H9 (cell line): ENCODE measurements around the gene SPCS2. TPM values are rescaled to one million over a fixed set of nuclear protein-coding genes. Genes with fewer than 3 reads are reported as not detected.

Experiments used
- DNase-seq: peaks from one replicate; pipeline ENCODE4 v3.0.0-alpha.2; 2017
- H2AFZ ChIP-seq: one replicate; pipeline ENCODE4 v1.6.1; 2013; ENCODE audit warnings: mild to moderate bottlenecking, low read length, control low read depth, moderate library complexity
- H2AK5ac ChIP-seq: 2 replicates; pipeline ENCODE4 v1.6.1; 2013; ENCODE audit warnings: low read length, control low read depth, mixed read lengths; ENCODE audit not compliant: insufficient read length
- H2BK120ac ChIP-seq: one replicate; pipeline ENCODE4 v1.6.1; 2013; ENCODE audit warnings: low read depth, mild to moderate bottlenecking, low read length, control low read depth, inconsistent platforms; ENCODE audit not compliant: poor library complexity, severe bottlenecking
- H2BK12ac ChIP-seq: 2 replicates; pipeline ENCODE4 v1.6.1; 2013; ENCODE audit warnings: low read length, control low read depth, mixed read lengths, low read depth; ENCODE audit not compliant: insufficient read length
- H2BK15ac ChIP-seq: 2 replicates; pipeline ENCODE4 v1.6.1; 2013; ENCODE audit warnings: low read depth, low read length, control low read depth
- H2BK20ac ChIP-seq: one replicate; pipeline ENCODE4 v1.6.1; 2013; ENCODE audit warnings: low read depth, mild to moderate bottlenecking, low read length, control low read depth, inconsistent platforms; ENCODE audit not compliant: poor library complexity, severe bottlenecking
- H2BK5ac ChIP-seq: 2 replicates; pipeline ENCODE4 v1.6.1; 2013; ENCODE audit warnings: low read length, control low read depth, mixed read lengths; ENCODE audit not compliant: insufficient read length
- H3K14ac ChIP-seq: 2 replicates; pipeline ENCODE4 v1.6.1; 2013; ENCODE audit warnings: low read length, control low read depth; ENCODE audit not compliant: insufficient read depth
- H3K18ac ChIP-seq: 2 replicates; pipeline ENCODE4 v1.6.1; 2013; ENCODE audit warnings: low read depth, mild to moderate bottlenecking, mixed read lengths, low read length, control low read depth; ENCODE audit not compliant: insufficient read length
- H3K23ac ChIP-seq: 2 replicates; pipeline ENCODE4 v1.6.1; 2013; ENCODE audit warnings: low read length, control low read depth, mixed read lengths, low read depth; ENCODE audit not compliant: insufficient read length
- H3K23me2 ChIP-seq: 2 replicates; pipeline ENCODE4 v1.6.1; 2013; ENCODE audit warnings: low read depth, mild to moderate bottlenecking, mixed read lengths, low read length, control low read depth; ENCODE audit not compliant: insufficient read length, poor library complexity, severe bottlenecking
- H3K27ac ChIP-seq: 2 replicates; pipeline ENCODE4 v1.5.1; 2013; ENCODE audit warnings: low read length, control low read depth, mixed read lengths, low read depth; ENCODE audit not compliant: insufficient read length
- H3K27me3 ChIP-seq: 2 replicates; pipeline ENCODE4 v1.6.1; 2013; ENCODE audit warnings: low read length, control low read depth, inconsistent platforms; ENCODE audit not compliant: insufficient read depth
- H3K4ac ChIP-seq: 2 replicates; pipeline ENCODE4 v1.6.1; 2013; ENCODE audit warnings: low read depth, mild to moderate bottlenecking, control low read depth, inconsistent platforms, low read length, moderate library complexity
- H3K4me1 ChIP-seq: 2 replicates; pipeline ENCODE4 v1.6.1; 2013; ENCODE audit warnings: low read length, control low read depth, inconsistent platforms; ENCODE audit not compliant: insufficient read depth
- H3K4me2 ChIP-seq: 2 replicates; pipeline ENCODE4 v1.6.1; 2013; ENCODE audit warnings: low read length, control low read depth, mixed read lengths; ENCODE audit not compliant: insufficient read length, insufficient read depth
- H3K56ac ChIP-seq: 2 replicates; pipeline ENCODE4 v1.6.1; 2013; ENCODE audit warnings: low read depth, mild to moderate bottlenecking, mixed read lengths, low read length, control low read depth; ENCODE audit not compliant: insufficient read length
- H3K79me1 ChIP-seq: 2 replicates; pipeline ENCODE4 v1.6.1; 2013; ENCODE audit warnings: low read depth, mild to moderate bottlenecking, moderate library complexity, low read length, control low read depth, inconsistent platforms; ENCODE audit not compliant: insufficient read depth, poor library complexity, severe bottlenecking
- H3K79me2 ChIP-seq: 2 replicates; pipeline ENCODE4 v1.6.1; 2013; ENCODE audit warnings: low read length, control low read depth, inconsistent platforms; ENCODE audit not compliant: insufficient read depth
- H3K9ac ChIP-seq: 2 replicates; pipeline ENCODE4 v1.6.1; 2013; ENCODE audit warnings: low read length, control low read depth, mixed read lengths; ENCODE audit not compliant: insufficient read length; ENCODE audit errors: extremely low read depth
- H3K9me3 ChIP-seq: one replicate; pipeline ENCODE4 v1.6.1; 2013; ENCODE audit warnings: low read depth, low read length, inconsistent platforms; ENCODE audit not compliant: control insufficient read depth
- H3T11ph ChIP-seq: one replicate; pipeline ENCODE4 v1.6.1; 2013; ENCODE audit warnings: mild to moderate bottlenecking, low read length, control low read depth, inconsistent platforms
- H4K20me1 ChIP-seq: one replicate; pipeline ENCODE4 v1.6.1; 2013; ENCODE audit not compliant: control insufficient read depth, insufficient read length, insufficient read depth
- H4K5ac ChIP-seq: 2 replicates; pipeline ENCODE4 v1.6.1; 2013; ENCODE audit warnings: low read depth, mild to moderate bottlenecking, mixed read lengths, low read length, control low read depth; ENCODE audit not compliant: insufficient read length
- H4K8ac ChIP-seq: replicated peaks from 2 replicates; pipeline ENCODE4 v1.6.1; 2013; ENCODE audit warnings: low read length, control low read depth, mixed read lengths, low read depth; ENCODE audit not compliant: insufficient read length
- H4K91ac ChIP-seq: 2 replicates; pipeline ENCODE4 v1.6.1; 2013; ENCODE audit warnings: low read depth, mild to moderate bottlenecking, moderate library complexity, mixed read lengths, low read length, control low read depth; ENCODE audit not compliant: insufficient read length
- H3K27ac Mint-ChIP-seq, 3 experiments: 2 replicates in 2 of 3; 3 replicates in 1 of 3; pipeline ENCODE4 v1.8.0; 2020 to 2021; ENCODE audit warnings: mixed read lengths in 3 of 3, mild to moderate bottlenecking in 1 of 3, moderate library complexity in 1 of 3
- H3K27me3 Mint-ChIP-seq: 2 replicates; pipeline ENCODE4 v1.8.0; 2021; ENCODE audit warnings: low read depth, mild to moderate bottlenecking, moderate library complexity, mixed read lengths
- H3K36me3 Mint-ChIP-seq, 3 experiments: 2 replicates in 2 of 3; 3 replicates in 1 of 3; pipeline ENCODE4 v1.8.0; 2020 to 2021; ENCODE audit warnings: low read depth in 3 of 3, mixed read lengths in 3 of 3; ENCODE audit not compliant: insufficient read depth in 1 of 3
- H3K4me1 Mint-ChIP-seq, 2 experiments: 2 replicates each; pipeline ENCODE4 v1.8.0; 2020; ENCODE audit warnings: mixed read lengths in 2 of 2
- H3K4me3 Mint-ChIP-seq, 2 experiments: 2 replicates in 1 of 2; 3 replicates in 1 of 2; pipeline ENCODE4 v1.8.0; 2020 to 2021; ENCODE audit warnings: mild to moderate bottlenecking in 2 of 2, mixed read lengths in 2 of 2, moderate library complexity in 1 of 2
- H3K9me3 Mint-ChIP-seq, 2 experiments: 2 replicates in 1 of 2; 3 replicates in 1 of 2; pipeline ENCODE4 v1.8.0; 2020; ENCODE audit warnings: mild to moderate bottlenecking in 2 of 2, mixed read lengths in 2 of 2, moderate library complexity in 1 of 2
- WGBS: extraction: QIAGEN DNeasy Blood & Tissue Kit; methylation state at CpG from one replicate; pipeline ENCODE4 v1.1.7; 2013; ENCODE audit warnings: missing lambda C conversion rate, low lambda C conversion rate, mixed read lengths; ENCODE audit not compliant: insufficient read length; ENCODE audit errors: extremely low coverage; 5-methylcytosine and 5-hydroxymethylcytosine counted together
- total RNA-seq: library from RNA; stranded (reverse); gene quantifications from 2 replicates; pipeline ENCODE4 v1.2.1, GENCODE V29; 2021
- TF ChIP-seq, protein P1 (sequence below): fragments of 200-600 bp; sonication (generic); conservative IDR thresholded peaks from 3 replicates; pipeline ENCODE4 v1.8.0; 2021; ENCODE audit warnings: antibody characterized with exemption, mild to moderate bottlenecking

Gene SPCS2
- total RNA-seq, 1 experiment from 2014 or later: 144 TPM

DNA sequence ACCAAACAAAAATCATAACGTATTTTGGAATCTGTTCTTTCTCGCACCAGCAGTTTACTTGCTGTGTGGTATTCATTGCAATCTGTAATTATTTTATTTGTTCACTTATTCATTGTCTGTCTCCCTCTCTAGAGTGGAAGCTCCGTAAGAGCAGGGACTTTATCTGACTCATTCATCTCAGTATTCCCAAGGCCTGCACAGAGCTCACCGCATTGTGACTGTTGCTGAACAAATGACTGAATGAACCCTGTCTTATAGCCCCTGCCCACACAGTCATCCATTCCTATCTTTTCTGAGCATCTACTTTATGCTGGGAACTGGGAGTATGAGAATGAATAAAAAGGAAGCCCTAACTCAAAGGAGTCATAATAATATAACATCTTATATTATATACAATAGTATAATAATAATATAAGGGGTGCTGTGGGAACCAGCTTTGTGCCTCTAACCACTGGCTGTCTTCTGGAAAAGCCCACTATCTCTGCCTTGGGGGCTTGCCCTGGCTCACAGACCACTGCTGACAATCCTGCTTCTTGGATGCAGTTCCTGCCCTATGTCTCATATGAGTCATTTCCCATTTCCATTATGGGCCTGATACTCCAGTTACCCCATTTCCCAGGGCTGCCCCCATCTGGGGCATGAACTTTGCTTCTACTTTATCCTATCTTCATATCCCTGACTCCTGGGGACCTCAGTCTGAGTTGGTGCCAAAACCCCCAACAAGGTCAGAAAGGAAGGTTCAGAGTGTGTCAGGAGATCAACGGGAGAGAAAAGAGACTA, 11.2 kb upstream of the SPCS2 start:
- Histone ChIP-seq H3K23ac (no peak overlapping the region), H4K20me1 (no peaks in the 10 kb centered on the region), H4K5ac (no peak overlapping the region), H2AFZ (no peak overlapping the region), H3K27ac (no peak overlapping the region), H3K14ac (no peak overlapping the region), H4K91ac (no peak overlapping the region), H3K4me2 (no peak overlapping the region), H3K79me1 (no peaks in the 10 kb centered on the region), H3K23me2 (no peaks in the 10 kb centered on the region), H3K4me1 (no peaks in the 10 kb centered on the region), H2BK20ac (no peak overlapping the region), H3K56ac (no peak overlapping the region), H2BK120ac (no peak overlapping the region), H2BK12ac (no peak overlapping the region), H4K8ac (no peak overlapping the region), H3K79me2 (no peaks in the 10 kb centered on the region), H2BK15ac (no peak overlapping the region), H3K9me3 (no peaks in the 10 kb centered on the region), H3K9ac (no peak overlapping the region), H3K27me3 (no peaks in the 10 kb centered on the region), H3T11ph (no peak overlapping the region), H2AK5ac (no peak overlapping the region), H3K4ac (no peak overlapping the region), H3K18ac (no peak overlapping the region), H2BK5ac (no peak overlapping the region)
- no peak for DNase-seq
- no CpG with 5 or more reads among the region's 5 CpGs for WGBS
- Mint-ChIP-seq H3K36me3 (peaks cover 0 to 26% (median 0%) of the 10 kb centered on the region in 3 experiments; a peak in 5 of 7 replicates), H3K4me1 (no peaks in the 10 kb centered on the region), H3K4me3 (no peak overlapping the region), H3K27me3 (no peaks in the 10 kb centered on the region), H3K9me3 (no peaks in the 10 kb centered on the region), H3K27ac (no peak overlapping the region)
- TF ChIP-seq, protein P1, sequence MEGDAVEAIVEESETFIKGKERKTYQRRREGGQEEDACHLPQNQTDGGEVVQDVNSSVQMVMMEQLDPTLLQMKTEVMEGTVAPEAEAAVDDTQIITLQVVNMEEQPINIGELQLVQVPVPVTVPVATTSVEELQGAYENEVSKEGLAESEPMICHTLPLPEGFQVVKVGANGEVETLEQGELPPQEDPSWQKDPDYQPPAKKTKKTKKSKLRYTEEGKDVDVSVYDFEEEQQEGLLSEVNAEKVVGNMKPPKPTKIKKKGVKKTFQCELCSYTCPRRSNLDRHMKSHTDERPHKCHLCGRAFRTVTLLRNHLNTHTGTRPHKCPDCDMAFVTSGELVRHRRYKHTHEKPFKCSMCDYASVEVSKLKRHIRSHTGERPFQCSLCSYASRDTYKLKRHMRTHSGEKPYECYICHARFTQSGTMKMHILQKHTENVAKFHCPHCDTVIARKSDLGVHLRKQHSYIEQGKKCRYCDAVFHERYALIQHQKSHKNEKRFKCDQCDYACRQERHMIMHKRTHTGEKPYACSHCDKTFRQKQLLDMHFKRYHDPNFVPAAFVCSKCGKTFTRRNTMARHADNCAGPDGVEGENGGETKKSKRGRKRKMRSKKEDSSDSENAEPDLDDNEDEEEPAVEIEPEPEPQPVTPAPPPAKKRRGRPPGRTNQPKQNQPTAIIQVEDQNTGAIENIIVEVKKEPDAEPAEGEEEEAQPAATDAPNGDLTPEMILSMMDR: no peak
